Ovary (tissue), 9 donors: ENCODE measurements around the gene PAOX. TPM values are rescaled to one million over a fixed set of nuclear protein-coding genes. Genes with fewer than 3 reads are reported as not detected.

Experiments used
- DNase-seq, 5 donors: peaks; one replicate each; pipeline ENCODE4 v3.0.0-alpha.2; 2019 to 2020
- H3K27ac ChIP-seq, 2 donors: fragments of 200-600 bp; one replicate each; pipeline versions ENCODE4 v1.5.1 to v1.8.0; 2019 to 2022
- H3K27me3 ChIP-seq: fragments of 200-600 bp; one replicate; pipeline ENCODE4 v1.8.0; 2022
- H3K36me3 ChIP-seq: fragments of 200-600 bp; sonication (generic); one replicate; pipeline ENCODE4 v1.5.1; 2019
- H3K4me1 ChIP-seq: one replicate; pipeline ENCODE4 v1.8.1; 2013; ENCODE audit warnings: mild to moderate bottlenecking, moderate library complexity; ENCODE audit not compliant: insufficient read depth
- H3K4me3 ChIP-seq: fragments of 200-600 bp; sonication (generic); one replicate; pipeline ENCODE4 v1.5.1; 2017
- H3K9me3 ChIP-seq, 2 donors: fragments of 200-600 bp in 1 of 2; sonication (generic) in 1 of 2; one replicate each; pipeline versions ENCODE4 v1.5.1 to v1.8.1; 2013 to 2019; ENCODE audit warnings: mild to moderate bottlenecking in 1 of 2, moderate library complexity in 1 of 2
- EP300 ChIP-seq: sonication (generic); formaldehyde crosslinking; IDR thresholded peaks from one replicate; pipeline ENCODE4 v1.6.1; 2017; ENCODE audit warnings: antibody characterized with exemption
- POLR2A ChIP-seq: fragments of 450-650 bp; IDR thresholded peaks from one replicate; pipeline ENCODE4 v1.6.1; 2017; ENCODE audit warnings: antibody characterized with exemption, mild to moderate bottlenecking, moderate library complexity
- WGBS, 3 donors: extraction: QIAGEN DNeasy Blood & Tissue Kit in 1 of 3; methylation state at CpG; one replicate each; pipeline versions ENCODE4 v1.1.5 to v1.1.7; 2013 to 2017; 5-methylcytosine and 5-hydroxymethylcytosine counted together
- intact Hi-C, 4 donors: fragments of 100-400 bp; cut with DNase I; formaldehyde crosslinking; loops; one replicate each; pipeline versions ENCODE4 v1.11.0 to v1.15.1; 2022 to 2023
- polyA plus RNA-seq, 2 donors: library from polyadenylated mRNA; stranded (reverse); fragments of 200-250 nt in 1 of 2; fragments of 350-450 nt in 1 of 2; fragmentation: Illumina TruSeq in 1 of 2; extraction: RNeasy Lipid Tissue Mini Kit (QIAGEN cat#74804) in 1 of 2; gene quantifications; one replicate each; pipeline ENCODE4 v1.2.3, GENCODE V29; 2013 to 2014
- total RNA-seq, 7 donors: library from RNA; depleted of rRNA in 2 of 7; stranded (reverse); fragments of >200 nt in 2 of 7; fragmentation: NEBNext Ultra II Directional in 3 of 7; extraction: Animal tissue kit (Norgen Biotek cat#: 25700) in 3 of 7; gene quantifications; one replicate each; pipeline versions ENCODE4 v1.1.0 to v1.2.4, GENCODE V29; 2016 to 2023
- TF ChIP-seq, protein P1 (sequence below), 3 donors: fragments of 450-650 bp in 2 of 3; fragments of 200-600 bp in 1 of 3; IDR thresholded peaks; one replicate each; pipeline versions ENCODE4 v1.5.1 to v1.8.0; 2016 to 2022; ENCODE audit warnings: antibody characterized with exemption in 3 of 3, mild to moderate bottlenecking in 1 of 3
- donor health status: DM: no; HTN: no; CAD: no; lungs with moderate emphysema.
- donor health status: DM: no; HTN: no; CAD: no.
- donor health status: Bipolar disorder and iron deficiency.
- donor health status: DM: yes; HTN: yes; CAD: no.
- donor health status: DM: no; HTN: no; CAD: no.
- donor health status: DM: yes; HTN: yes; CAD: no.

The PAOX gene
- total and polyA plus RNA-seq, 9 donors: 2.1 to 11.4 (median 8.7) TPM

DNA sequence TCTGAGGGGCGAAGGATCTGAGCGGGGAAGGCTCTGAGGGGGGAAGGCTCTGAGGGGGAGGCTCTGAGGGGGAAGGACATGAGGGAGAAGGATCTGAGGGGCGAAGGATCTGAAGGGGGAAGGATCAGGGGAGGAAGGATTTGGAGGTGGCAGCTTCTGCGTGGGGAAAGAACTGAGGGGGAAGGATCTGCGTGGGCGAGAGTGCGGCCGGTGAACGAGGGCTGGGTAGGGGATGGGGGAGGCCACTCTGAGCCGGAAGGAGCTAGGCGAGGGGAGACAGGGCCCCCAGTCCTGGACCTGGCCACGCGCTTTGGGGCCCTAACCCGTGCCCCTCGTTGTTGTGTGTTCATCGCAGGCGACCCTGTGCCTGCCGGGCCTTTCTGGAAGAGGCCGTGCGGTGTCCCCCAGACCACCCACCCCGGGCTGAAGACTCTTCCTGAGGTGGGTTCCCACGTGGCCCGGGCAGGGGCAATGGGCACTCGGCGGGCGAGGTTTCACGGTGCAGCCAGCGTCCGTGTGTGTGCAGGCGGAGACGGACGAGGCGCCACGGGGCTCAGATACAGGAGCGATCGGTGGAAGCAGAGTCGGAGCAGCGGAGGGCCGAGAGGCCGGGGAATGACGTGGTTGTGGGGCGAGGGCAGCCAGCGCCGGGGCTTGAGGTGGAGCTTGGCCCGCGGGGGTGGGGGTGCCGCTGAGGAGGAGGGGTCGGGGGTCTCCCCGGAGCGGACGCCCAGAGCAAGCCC, 44.4 kb upstream of the PAOX start:
- Histone ChIP-seq H3K27ac (no peak overlapping the region), H3K4me1 (peaks cover 8% of the 10 kb centered on the region), H3K27me3 (peaks cover 6% of the 10 kb centered on the region), H3K4me3 (peak overlapping the region; percentile 28), H3K36me3 (no peaks in the 10 kb centered on the region), H3K9me3 (no peaks in the 10 kb centered on the region)
- intact Hi-C loops: no loop called here
- peak in 1 of 5 donors; percentile 53 for DNase-seq
- WGBS, 3 donors: 6 to 9% (median 9%) methylated on average over 47 to 51 of the region's 51 CpGs
- no peak for TF ChIP-seq EP300
- no peak for TF ChIP-seq POLR2A
- TF ChIP-seq, protein P1, sequence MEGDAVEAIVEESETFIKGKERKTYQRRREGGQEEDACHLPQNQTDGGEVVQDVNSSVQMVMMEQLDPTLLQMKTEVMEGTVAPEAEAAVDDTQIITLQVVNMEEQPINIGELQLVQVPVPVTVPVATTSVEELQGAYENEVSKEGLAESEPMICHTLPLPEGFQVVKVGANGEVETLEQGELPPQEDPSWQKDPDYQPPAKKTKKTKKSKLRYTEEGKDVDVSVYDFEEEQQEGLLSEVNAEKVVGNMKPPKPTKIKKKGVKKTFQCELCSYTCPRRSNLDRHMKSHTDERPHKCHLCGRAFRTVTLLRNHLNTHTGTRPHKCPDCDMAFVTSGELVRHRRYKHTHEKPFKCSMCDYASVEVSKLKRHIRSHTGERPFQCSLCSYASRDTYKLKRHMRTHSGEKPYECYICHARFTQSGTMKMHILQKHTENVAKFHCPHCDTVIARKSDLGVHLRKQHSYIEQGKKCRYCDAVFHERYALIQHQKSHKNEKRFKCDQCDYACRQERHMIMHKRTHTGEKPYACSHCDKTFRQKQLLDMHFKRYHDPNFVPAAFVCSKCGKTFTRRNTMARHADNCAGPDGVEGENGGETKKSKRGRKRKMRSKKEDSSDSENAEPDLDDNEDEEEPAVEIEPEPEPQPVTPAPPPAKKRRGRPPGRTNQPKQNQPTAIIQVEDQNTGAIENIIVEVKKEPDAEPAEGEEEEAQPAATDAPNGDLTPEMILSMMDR (IDR thresholded peaks at IDR 0.05): no peak

DNA sequence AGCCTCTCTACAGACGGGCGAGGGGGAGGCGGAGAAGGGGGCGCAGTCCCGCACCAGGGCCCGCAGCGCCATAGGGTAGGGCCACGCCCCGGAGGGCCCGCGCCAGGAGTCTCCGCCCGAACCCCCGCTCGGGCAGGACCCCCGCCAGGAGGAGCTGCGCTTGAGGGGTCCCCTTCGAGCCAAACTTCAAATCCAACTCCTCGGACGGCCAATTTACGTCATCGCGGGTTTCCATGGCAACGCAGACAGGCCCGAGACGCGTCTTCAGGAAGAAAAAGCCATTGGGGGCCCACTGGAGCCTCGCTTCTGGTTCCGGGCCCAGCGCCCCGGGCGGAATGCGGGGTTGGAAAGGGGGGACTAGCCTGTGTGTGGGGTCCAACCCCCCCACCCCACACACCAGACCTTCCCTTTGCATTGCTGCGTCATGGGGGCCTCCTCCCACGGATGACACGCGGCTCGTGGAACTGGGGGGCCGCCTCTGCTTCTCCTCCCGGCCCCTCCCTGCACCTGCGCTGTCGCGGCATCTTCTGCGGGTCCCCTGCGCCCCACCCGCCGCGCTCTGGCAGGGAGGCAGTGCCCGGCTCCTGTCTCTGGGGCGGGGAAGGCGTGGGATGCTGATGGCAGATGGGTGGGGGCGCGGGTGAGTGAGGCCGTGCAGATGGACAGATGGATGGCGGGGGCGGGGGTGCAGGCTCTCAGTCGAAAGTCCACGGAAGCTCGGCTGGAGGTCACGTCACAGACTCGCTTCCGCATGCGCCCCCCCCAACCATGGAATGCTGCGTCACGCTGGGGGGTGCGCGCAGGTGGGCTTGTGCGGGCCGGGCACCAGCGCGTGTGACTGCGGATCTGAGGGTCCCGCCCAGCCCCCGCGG, 43.6 kb upstream of the PAOX start:
- no peak overlapping the region for H3K27ac ChIP-seq
- H3K27me3 ChIP-seq: peaks cover 6% of the 10 kb centered on the region
- no peak for TF ChIP-seq EP300
- TF ChIP-seq, protein P1 (IDR thresholded peaks at IDR 0.05): no peak
- TF ChIP-seq POLR2A: no peak
- intact Hi-C loops: no loop called here
- 1 to 2% (median 1%) methylated on average over 45 to 75 of the region's 75 CpGs for WGBS, 3 donors
- peak; percentile 66 to 81 (median 81) for DNase-seq
- H3K9me3 ChIP-seq: no peaks in the 10 kb centered on the region
- peaks cover 8% of the 10 kb centered on the region for H3K4me1 ChIP-seq
- no peaks in the 10 kb centered on the region for H3K36me3 ChIP-seq
- H3K4me3 ChIP-seq: peak overlapping the region; percentile 28

DNA sequence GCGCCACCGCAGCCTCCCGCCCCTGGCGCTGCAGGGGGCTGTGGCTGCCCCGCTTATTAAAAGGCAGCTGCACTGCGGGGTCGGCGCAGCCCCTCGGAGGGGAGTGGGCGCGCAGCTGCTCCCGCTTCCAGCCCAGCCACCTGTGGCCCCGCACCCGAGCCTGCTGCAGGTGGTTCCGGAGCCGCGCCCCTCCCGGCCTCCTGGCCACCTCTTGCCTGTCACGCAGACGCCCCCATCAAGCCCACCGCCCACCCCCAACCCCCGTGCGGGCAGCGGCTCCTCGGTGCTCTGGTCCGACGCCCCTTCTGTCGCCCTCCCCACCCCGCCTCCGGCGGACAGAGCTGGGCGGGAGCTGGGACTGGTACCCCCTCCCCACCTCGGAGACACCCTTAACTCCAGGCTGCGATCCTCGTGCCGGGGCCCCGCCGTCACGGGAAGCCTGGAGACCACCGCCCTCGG, 42.9 kb upstream of the PAOX start:
- Histone ChIP-seq H3K4me3 (peak overlapping the region; percentile 28), H3K4me1 (peaks cover 8% of the 10 kb centered on the region), H3K27me3 (peaks cover 6% of the 10 kb centered on the region), H3K36me3 (no peaks in the 10 kb centered on the region), H3K9me3 (no peaks in the 10 kb centered on the region), H3K27ac (no peak overlapping the region)
- intact Hi-C loops: no loop called here
- 2 to 8% (median 4%) methylated on average over 10 to 41 of the region's 41 CpGs for WGBS, 3 donors
- no peak for DNase-seq
- TF ChIP-seq POLR2A: no peak

DNA sequence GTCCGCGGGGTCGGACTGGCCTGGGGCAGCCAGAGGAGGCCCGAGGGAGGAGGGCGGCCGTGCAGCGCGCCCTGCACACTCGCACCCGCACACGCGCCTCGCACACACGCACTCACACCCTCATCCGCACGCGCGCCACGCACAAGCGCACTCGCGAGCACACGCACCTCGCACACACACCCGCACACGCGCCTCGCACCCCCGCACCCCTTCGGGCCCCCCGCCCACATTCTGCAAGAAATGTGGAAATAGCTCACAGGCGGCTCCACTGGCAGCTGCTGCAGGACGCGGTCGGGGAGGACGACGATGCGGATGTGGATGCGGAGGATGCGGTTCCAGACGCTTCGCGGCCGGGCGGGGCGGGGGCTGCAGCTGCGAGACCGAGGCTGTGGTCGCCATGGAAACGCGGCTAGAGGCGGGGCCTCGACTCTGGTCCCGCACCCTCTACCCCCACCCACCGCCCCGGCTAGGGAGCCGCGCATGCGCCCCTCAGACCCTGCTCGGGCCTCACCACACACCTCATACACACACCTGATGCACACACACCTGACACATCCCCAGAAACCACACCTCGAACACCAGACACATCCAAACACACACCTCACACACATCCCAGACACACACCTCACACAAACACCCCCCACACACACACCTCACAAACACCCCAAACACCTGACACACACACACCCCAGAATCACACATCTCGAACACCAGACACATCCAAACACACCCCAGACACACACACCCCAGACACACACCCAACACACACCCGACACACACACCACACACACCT, 42.3 kb upstream of the PAOX start, which contains the start of gene CALY:
Gene CALY, minus strand, starts transcription at position 320 of the 793 bp plus-strand sequence. CDS start 7,907 bp downstream, outside the sequence.
- H3K36me3 ChIP-seq: no peaks in the 10 kb centered on the region
- peaks cover 6% of the 10 kb centered on the region for H3K27me3 ChIP-seq
- peaks cover 0 to 5% of the 10 kb centered on the region in 2 donors for H3K9me3 ChIP-seq
- 6 to 9% (median 7%) methylated on average over 42 to 63 of the region's 63 CpGs for WGBS, 3 donors
- TF ChIP-seq EP300: no peak
- TF ChIP-seq POLR2A: no peak
- TF ChIP-seq, protein P1 (IDR thresholded peaks at IDR 0.05): no peak
- intact Hi-C loops: no loop called here
- peak in 1 of 5 donors; percentile 22 for DNase-seq
- no peak within 1 kb of the TSS for H3K27ac ChIP-seq
- peaks cover 8% of the 10 kb centered on the region for H3K4me1 ChIP-seq
- H3K4me3 ChIP-seq: peak within 1 kb of the TSS; percentile 28
